HepG2 (cell line): ENCODE data around the gene EFNA4. TPM values are rescaled to one million over a fixed set of nuclear protein-coding genes. Genes with fewer than 3 reads are reported as not detected.

Experiments used
- ATAC-seq: fragments of 200-7000 bp; cut with Tn5 transposase; 3 replicates; pipeline ENCODE4 v1.9.1; 2020; ENCODE audit warnings: mild to moderate bottlenecking, moderate library complexity
- BruUV-seq: library from RNA; stranded (reverse); fragments of 400-500 nt; replicated peaks from 2 replicates; lab custom pipeline; 2021; lab: Mats Ljungman, UMichigan
- CTCF ChIA-PET: fragments of 300-600 bp; formaldehyde crosslinking; extraction: SDS; loops from one replicate; lab custom pipeline; 2021; ENCODE audit warnings: low total read pairs, inconsistent platforms, low intra/inter-chr PET ratio; lab: Yijun Ruan, JAX
- POLR2A ChIA-PET: fragments of 350-600 bp; sonication (Branson Sonifier 250); formaldehyde crosslinking; loops from one replicate; lab custom pipeline; 2020; ENCODE audit warnings: antibody characterized with exemption, inconsistent platforms; lab: Yijun Ruan, JAX
- DNase-seq: peaks from one replicate; pipeline ENCODE4 v3.0.0-alpha.2; 2015; ENCODE audit warnings: low spot score
- FAIRE-seq: peaks from 3 replicates; lab custom pipeline; 2011; peaks lifted over from hg19 to GRCh38; lab: Jason Lieb, UNC
- H2AFZ ChIP-seq: one replicate; pipeline ENCODE4 v1.6.1; 2011; ENCODE audit warnings: low read length, inconsistent platforms
- H3K27ac ChIP-seq: fragments of 300-600 bp; 3 replicates; pipeline ENCODE4 v1.8.0; 2011; ENCODE audit warnings: mixed run types, mild to moderate bottlenecking, mixed read lengths, low read length, inconsistent platforms; ENCODE audit not compliant: insufficient read depth; ENCODE audit errors: extremely low read length
- H3K27me3 ChIP-seq, 2 experiments: fragments of 200-600 bp in 1 of 2; 2 replicates in 1 of 2; 3 replicates in 1 of 2; pipeline versions ENCODE4 v1.6.0 to v1.8.0; 2011; ENCODE audit warnings: low read length in 2 of 2, mild to moderate bottlenecking in 2 of 2, moderate library complexity in 2 of 2, inconsistent platforms in 1 of 2; ENCODE audit not compliant: insufficient read depth in 2 of 2, control insufficient read depth in 1 of 2
- H3K36me3 ChIP-seq, 2 experiments: fragments of 200-600 bp in 1 of 2; replicated peaks in 1 of 2; 2 replicates in 1 of 2; 3 replicates in 1 of 2; pipeline versions ENCODE4 v1.5.1 to v1.8.0; 2011; ENCODE audit warnings: low read length in 2 of 2, inconsistent platforms in 1 of 2; ENCODE audit not compliant: insufficient read depth in 2 of 2, control insufficient read depth in 1 of 2
- H3K4me1 ChIP-seq: 2 replicates; pipeline ENCODE4 v1.5.1; 2012; ENCODE audit warnings: low read length, inconsistent platforms; ENCODE audit not compliant: insufficient read depth
- H3K4me2 ChIP-seq: 2 replicates; pipeline ENCODE4 v1.6.0; 2011; ENCODE audit warnings: low read depth, low read length, inconsistent platforms
- H3K4me3 ChIP-seq, 3 experiments: fragments of 200-600 bp in 1 of 3; sonication (generic), shearing (Covaris generic) in 1 of 3; replicated peaks in 1 of 3; 2 replicates each; pipeline ENCODE4 v1.5.1; 2011 to 2016; ENCODE audit warnings: low read length in 3 of 3, inconsistent platforms in 2 of 3, low read depth in 2 of 3, mild to moderate bottlenecking in 2 of 3, control low read depth in 1 of 3, mixed read lengths in 1 of 3; ENCODE audit not compliant: insufficient read depth in 1 of 3
- H3K79me2 ChIP-seq: one replicate; pipeline ENCODE4 v1.6.1; 2011; ENCODE audit warnings: low read length, inconsistent platforms; ENCODE audit not compliant: insufficient read depth
- H3K9ac ChIP-seq: 2 replicates; pipeline ENCODE4 v1.6.0; 2011; ENCODE audit warnings: mild to moderate bottlenecking, low read depth, low read length, inconsistent platforms; ENCODE audit not compliant: insufficient read depth
- H3K9me3 ChIP-seq: 2 replicates; pipeline ENCODE4 v1.5.1; 2012; ENCODE audit warnings: mild to moderate bottlenecking, low read length
- H4K20me1 ChIP-seq: 2 replicates; pipeline ENCODE4 v1.6.0; 2011; ENCODE audit warnings: inconsistent platforms, mild to moderate bottlenecking, low read length, moderate library complexity; ENCODE audit not compliant: insufficient read depth
- BORCS8-MEF2B ChIP-seq: sonication (generic); formaldehyde crosslinking; IDR thresholded peaks from 2 replicates; pipeline ENCODE4 v1.8.0; 2022; ENCODE audit warnings: mild to moderate bottlenecking, missing genetic modification reagents
- NAIF1 ChIP-seq: sonication (generic); formaldehyde crosslinking; IDR thresholded peaks from 2 replicates; pipeline ENCODE4 v1.5.0; 2020; ENCODE audit warnings: mild to moderate bottlenecking, missing genetic modification reagents, borderline replicate concordance
- ZNF17 ChIP-seq: sonication (generic); formaldehyde crosslinking; IDR thresholded peaks from 2 replicates; pipeline ENCODE4 v1.5.0; 2020; ENCODE audit warnings: mild to moderate bottlenecking, missing genetic modification reagents
- ZNF20 ChIP-seq: sonication (generic); formaldehyde crosslinking; IDR thresholded peaks from 2 replicates; pipeline ENCODE4 v1.4.0; 2020; ENCODE audit warnings: mild to moderate bottlenecking, moderate library complexity, missing genetic modification reagents
- ZNF547 ChIP-seq: sonication (generic); formaldehyde crosslinking; IDR thresholded peaks from 2 replicates; pipeline ENCODE4 v1.5.1; 2020; ENCODE audit warnings: mild to moderate bottlenecking, missing genetic modification reagents
- ZNF768 ChIP-seq: sonication (generic); formaldehyde crosslinking; IDR thresholded peaks from 2 replicates; pipeline ENCODE4 v1.4.0; 2020; ENCODE audit warnings: missing genetic modification reagents
- ZNF770 ChIP-seq: sonication (generic); formaldehyde crosslinking; IDR thresholded peaks from 2 replicates; pipeline ENCODE4 v1.5.0; 2020; ENCODE audit warnings: mild to moderate bottlenecking, missing genetic modification reagents
- WGBS: methylation state at CpG from one replicate; pipeline ENCODE4 v1.1.6; 2017; ENCODE audit warnings: low lambda C conversion rate; 5-methylcytosine and 5-hydroxymethylcytosine counted together
- in situ Hi-C: cut with HindIII; loops from 2 replicates; pipeline ENCODE4 v1.10.0; 2017; ENCODE audit warnings: low pct_unique_long_range_greater_than_20kb; ENCODE audit not compliant: extremely low pct_ligation_motif_present
- intact Hi-C: fragments of 100-400 bp; cut with micrococcal nuclease; formaldehyde crosslinking; loops from one replicate; pipeline ENCODE4 v1.10.0; 2022; ENCODE audit not compliant: unreplicated experiment
- polyA plus RNA-seq, 8 experiments: library from polyadenylated mRNA; depleted of rRNA in 3 of 8; stranded (reverse) in 7 of 8; unstranded in 1 of 8; fragments of >200 nt; fragmentation: Illumina TruSeq in 4 of 8; extraction: Trizol in 4 of 8; gene quantifications; 2 replicates each; pipeline versions ENCODE4 v1.2.1 to v1.2.3, GENCODE V29; 2011 to 2016; ENCODE audit warnings: low read depth in 4 of 8, missing spikeins in 1 of 8, mixed read lengths in 1 of 8; ENCODE audit not compliant: insufficient read depth in 1 of 8
- total RNA-seq, 5 experiments: library from RNA; depleted of rRNA; stranded (reverse); fragments of >200 nt; fragmentation: Illumina TruSeq; extraction: Trizol; gene quantifications; 2 replicates each; pipeline ENCODE4 v1.2.3, GENCODE V29; 2016; ENCODE audit warnings: low read depth in 1 of 5

EFNA4 gene
- total and polyA plus RNA-seq, 2 of the 13 experiments (the other 11 are each of a cell fraction or from before 2014, with no cell fraction given) = 12.0 to 17.2 TPM

DNA sequence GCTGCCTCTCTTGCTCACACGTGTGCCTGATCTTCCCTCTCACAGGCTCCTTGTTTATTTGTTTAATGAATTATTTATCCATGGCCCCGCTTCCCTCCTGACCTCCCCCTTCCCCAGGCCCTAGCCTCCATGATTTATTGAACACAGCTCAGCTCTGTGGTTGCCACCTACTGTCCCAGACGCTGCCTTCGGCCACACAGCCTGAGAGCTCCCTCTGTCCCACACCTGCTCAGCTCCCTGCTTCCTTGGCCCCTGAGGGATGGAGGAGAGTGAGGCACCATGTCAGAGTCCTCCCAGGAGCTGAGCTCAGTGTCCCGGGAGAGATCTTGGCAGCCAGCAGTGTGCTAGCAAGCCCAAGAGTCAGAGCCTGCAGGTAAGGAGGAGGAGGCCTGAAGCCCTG lies 12.0 kb downstream of the EFNA4 start:
- Histone ChIP-seq H3K79me2 (no peaks in the 10 kb centered on the region), H2AFZ (no peak overlapping the region), H3K36me3 (no peaks in the 10 kb centered on the region), H3K4me1 (peaks cover 37% of the 10 kb centered on the region), H3K9ac (no peak overlapping the region), H3K27me3 (peaks cover 13 to 85% of the 10 kb centered on the region in 2 experiments), H3K9me3 (no peaks in the 10 kb centered on the region), H3K4me3 (no peak overlapping the region), H3K27ac (no peak overlapping the region), H4K20me1 (no peaks in the 10 kb centered on the region), H3K4me2 (no peak overlapping the region)
- no peak for ATAC-seq
- FAIRE-seq = no peak
- no peak for DNase-seq
- WGBS = 3% methylated on average over 5 of the region's 5 CpGs
- in situ Hi-C loops = no loop called here
- ChIA-PET POLR2A (interaction anchor here (0.7 to 1.1 kb wide), 3 partner anchors 9 to 74 kb away, joined by 3 read pairs; partner anchors contain the start of gene ADAM15), CTCF (no interaction called here)
- intact Hi-C loops = no loop called here
- BruUV-seq = no TSS peak
- TF ChIP-seq ZNF547 (CRISPR knock-in tag) (no peak), ZNF20 (CRISPR knock-in tag) (no peak), ZNF17 (CRISPR knock-in tag) (no peak), ZNF770 (CRISPR knock-in tag) (no peak), NAIF1 (CRISPR knock-in tag) (no peak), BORCS8-MEF2B (CRISPR knock-in tag) (no peak), ZNF768 (CRISPR knock-in tag) (peak; percentile 62; the same call in 1 of the 2 replicates)
